Stimulated activated CD8-positive, alpha-beta memory T cell treated with anti-CD3 and anti-CD28 coated beads, Interleukin-4, amount 100 ng/mL, for 4 hours (primary cell): ENCODE measurements around the gene MCRS1.

Source experiments
- DNase-seq, 2 donors: peaks; one replicate each; pipeline ENCODE4 v3.0.0-alpha.2; 2020; ENCODE audit warnings: low read depth in 2 of 2, low spot score in 1 of 2

MCRS1 gene

DNA sequence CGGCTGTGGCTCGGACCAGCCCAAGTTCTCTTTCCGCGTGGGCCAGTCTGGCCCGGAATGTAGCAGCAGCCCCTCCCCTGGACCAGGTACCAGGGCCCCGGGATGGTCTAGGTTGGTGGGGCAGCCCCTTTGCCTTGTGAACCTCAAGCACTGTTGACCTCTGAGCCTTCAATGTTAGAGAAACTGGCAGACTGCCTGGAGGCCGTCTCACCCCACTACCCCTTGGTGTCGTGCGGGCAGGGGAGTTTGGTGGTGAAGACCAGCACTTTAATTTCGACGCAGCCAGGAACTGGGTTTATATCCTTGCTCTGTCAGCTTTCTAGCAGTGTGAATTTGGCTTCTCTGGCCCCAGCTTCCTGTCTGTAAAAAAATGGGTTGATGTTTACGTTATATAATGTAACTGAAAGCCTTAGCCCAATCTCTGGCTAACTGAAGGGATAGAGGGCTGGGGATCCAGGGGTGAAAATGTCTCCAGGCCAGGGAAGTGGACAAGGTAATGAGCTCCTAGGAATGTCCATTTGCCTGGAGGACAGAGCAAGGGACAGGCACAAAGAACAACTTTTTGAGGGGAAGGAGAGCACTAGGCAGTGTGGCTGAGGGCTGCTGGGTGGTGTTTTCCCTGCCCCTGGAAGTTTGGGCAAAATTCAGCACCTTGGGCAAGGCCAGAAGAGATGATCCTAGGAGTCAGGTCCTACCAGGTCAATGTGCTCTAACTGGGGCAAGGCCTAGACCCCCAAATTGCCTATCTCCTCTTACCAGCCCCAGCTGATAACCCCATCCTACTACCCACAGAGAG, 11.4 kb downstream of the MCRS1 start:
- no peak for DNase-seq

DNA sequence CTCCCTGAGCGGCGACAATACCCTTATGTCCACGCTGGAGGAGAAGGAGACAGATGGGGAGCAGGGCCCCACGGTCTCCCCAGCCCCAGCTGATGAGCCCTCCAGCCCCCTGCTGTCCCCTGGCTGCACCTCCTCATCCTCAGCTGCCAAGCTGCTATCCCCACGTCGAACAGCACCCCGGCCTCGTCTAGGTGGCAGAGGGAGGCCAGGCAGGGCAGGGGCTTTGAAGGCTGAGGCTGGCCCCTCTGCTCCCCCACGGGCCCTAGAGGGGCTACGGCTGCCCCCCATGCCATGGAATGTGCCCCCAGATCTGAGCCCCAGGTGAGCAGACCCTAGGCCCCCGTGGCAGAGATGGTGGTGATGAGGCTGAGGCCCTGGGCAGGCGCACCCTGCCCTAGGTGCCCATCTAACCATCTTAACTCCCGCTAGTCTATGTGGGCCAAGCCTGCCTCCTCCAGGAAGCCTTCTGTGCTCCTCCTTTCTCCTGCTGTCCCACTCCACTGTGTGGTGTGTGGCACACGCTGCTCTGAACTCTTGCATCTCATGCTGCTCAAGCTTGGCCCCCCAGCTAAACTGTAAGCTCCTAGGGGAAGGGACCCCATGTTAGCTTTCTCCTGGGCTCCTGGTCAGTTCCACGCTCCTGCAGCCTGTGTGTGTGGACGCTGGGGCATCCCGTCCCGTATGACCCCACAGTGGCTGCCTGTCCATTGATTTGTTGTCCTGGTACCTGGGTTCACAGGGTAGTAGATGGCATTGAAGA, 12.1 kb downstream of the MCRS1 start:
- no peak for DNase-seq

DNA sequence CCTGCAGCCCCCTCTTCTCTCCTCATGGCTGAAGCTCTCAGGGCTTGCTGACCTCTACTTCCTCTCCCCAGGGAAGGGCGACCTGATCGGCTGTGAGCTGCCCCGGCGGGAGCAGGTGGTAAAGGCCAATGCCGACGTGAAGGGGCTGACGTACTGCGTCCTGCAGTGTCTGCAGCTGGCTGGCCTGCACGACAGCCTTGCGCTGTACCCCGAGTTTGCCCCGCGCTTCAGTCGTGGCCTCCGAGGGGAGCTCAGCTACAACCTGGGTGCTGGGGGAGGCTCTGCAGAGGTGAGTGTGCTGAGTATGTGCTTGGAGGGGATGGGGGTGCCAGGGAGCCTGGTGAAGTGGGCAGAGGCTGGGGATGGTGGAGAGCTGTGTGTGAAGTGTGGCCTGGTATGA, 13.7 kb downstream of the MCRS1 start:
- DNase-seq, result no peak

DNA sequence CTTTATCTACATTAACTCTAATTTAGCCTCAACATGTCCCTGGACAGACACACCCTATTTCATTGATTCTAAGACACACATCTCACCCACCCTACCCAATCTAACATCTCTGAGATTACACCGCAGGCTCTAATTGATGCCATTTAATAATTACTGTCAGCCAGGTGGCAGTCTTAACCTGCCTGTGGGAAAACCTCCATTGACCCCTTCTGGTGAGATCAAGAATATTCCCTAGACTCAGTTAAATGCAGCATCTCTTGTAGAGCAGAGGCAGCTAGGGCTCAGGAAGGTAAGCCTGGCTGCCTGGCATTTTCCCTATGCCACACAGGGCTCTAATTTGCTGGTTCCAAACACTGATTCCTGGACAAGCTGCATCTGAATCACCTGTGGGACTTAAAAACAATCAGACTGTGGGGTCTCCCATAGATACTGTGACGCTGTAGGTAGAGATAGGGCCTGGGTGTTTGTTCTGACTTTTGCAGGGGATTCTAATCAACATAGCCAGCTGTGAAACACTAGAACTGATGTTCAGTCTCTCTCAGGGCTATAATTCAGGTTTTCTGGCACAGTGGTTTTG, 14.3 kb downstream of the MCRS1 start:
- DNase-seq, result no peak

GRCh38 chr12:49552899-49553298, 15.0 kb downstream of the MCRS1 start:
- DNase-seq, result no peak

- no peak for DNase-seq
Measured at GRCh38 chr12:49552425-49552824, 15.5 kb downstream of the MCRS1 start.

GRCh38 chr12:49552014-49552413, 15.9 kb downstream of the MCRS1 start:
- no peak for DNase-seq

GRCh38 chr12:49550693-49551252, 17.2 kb downstream of the MCRS1 start:
- no peak for DNase-seq

DNA sequence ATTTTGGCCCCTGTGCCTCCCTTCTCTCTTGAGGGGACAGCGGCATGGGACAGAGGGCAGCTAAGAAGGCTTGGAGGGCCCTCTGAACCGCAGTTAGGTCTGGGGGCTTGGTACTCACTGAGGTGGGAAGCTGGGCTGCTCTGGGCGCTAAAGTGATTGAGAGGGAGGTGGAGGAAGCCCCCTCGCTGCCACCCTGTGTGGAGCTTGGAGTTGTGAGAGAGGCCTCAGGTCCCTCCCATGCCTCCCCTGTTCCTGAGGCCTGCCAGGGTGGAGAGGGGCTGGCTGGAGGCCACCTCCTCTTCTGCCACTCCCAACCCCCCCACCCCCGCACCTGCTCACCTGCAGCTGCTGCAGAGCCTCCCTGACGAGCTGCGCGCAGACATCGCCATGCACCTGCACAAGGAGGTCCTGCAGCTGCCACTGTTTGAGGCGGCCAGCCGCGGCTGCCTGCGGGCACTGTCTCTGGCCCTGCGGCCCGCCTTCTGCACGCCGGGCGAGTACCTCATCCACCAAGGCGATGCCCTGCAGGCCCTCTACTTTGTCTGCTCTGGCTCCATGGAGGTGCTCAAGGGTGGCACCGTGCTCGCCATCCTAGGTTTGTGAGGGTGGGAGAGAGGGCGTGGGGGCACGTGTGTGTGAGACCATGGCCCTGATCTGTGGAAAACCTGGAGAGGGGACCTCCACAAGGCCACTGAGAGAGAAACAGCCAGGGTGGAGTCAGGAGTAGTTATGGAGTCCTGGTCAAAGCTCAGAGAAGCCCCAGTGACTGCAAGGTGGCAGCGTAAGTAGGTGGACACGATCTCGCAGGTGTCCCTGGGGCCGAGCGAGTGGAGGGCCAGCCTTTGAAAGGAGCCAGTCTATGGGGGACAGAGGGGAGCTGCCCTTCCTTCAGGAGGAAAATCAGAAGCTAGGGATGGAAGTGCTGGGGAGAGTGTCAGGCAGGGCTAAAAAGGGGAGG, 17.9 kb downstream of the MCRS1 start:
- no peak for DNase-seq

- no peak for DNase-seq
Measured at GRCh38 chr12:49548822-49549648, 18.9 kb downstream of the MCRS1 start.

DNA sequence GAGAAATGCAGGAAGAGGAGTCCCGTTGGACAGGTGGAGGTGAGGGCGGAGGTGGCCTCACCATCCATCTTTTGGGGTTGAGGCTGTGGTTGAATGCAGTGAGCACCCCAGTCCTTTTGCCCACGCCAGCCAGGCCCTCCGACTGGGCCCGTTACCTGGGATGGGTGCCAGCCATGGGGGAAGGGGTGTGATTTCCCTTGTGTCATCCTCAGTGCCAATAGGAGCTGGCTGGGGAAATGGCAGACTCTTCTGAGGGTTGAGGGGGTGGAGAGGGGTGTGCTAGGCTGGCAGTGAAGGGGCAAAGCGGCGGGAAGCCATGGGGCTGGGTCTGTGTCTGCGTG, 19.5 kb downstream of the MCRS1 start:
- no peak for DNase-seq

DNA sequence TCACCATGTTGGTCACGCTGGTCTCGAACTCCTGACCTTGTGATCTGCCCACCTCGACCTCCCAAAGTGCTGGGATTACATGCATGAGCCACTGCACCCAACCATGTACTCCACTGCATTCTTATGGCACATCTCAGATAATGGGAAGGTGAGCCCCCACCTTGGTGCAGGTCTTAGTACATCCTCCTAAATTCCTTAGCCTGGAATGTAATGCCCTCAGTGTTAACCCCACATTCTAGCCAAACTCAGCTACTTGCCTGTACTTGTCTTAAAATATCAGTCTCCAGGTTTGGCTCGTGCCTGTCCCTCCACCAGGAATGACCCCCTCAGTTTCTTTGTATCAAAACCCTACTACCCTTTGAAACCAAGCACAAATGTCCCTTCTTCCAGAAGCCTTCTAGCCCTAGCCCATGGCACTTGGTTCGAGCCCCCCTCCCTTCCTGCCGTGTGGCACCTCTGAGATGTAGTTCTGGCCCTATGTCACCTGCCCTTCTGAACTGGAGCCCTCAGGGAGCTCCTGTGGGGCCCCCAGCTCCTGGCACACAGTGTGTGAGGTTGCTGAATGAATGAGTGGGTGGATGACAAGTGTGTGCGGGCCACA, 20.8 kb downstream of the MCRS1 start:
- no peak for DNase-seq

DNA sequence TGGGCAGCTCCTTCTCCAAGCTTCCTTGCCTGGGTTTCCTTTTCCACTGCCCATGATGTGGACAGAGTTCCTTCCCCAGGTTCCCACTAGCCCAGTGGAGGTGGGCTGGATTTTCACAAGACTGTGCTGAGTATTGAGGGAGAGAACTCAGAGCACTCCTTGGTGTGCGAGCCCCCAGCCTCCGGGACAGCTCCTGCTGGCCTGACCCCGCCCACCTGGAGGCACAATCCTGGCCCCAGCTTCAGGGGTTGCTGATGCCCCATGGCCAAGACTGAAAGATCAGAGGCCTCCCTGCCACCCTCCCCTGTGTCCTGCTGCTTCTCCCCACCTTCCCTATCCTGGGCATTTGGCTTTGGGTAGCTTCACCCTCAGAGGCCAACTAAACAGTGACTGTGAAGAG, 21.5 kb downstream of the MCRS1 start:
- DNase-seq, result no peak

GRCh38 chr12:49545815-49546214, 22.1 kb downstream of the MCRS1 start:
- no peak for DNase-seq

DNA sequence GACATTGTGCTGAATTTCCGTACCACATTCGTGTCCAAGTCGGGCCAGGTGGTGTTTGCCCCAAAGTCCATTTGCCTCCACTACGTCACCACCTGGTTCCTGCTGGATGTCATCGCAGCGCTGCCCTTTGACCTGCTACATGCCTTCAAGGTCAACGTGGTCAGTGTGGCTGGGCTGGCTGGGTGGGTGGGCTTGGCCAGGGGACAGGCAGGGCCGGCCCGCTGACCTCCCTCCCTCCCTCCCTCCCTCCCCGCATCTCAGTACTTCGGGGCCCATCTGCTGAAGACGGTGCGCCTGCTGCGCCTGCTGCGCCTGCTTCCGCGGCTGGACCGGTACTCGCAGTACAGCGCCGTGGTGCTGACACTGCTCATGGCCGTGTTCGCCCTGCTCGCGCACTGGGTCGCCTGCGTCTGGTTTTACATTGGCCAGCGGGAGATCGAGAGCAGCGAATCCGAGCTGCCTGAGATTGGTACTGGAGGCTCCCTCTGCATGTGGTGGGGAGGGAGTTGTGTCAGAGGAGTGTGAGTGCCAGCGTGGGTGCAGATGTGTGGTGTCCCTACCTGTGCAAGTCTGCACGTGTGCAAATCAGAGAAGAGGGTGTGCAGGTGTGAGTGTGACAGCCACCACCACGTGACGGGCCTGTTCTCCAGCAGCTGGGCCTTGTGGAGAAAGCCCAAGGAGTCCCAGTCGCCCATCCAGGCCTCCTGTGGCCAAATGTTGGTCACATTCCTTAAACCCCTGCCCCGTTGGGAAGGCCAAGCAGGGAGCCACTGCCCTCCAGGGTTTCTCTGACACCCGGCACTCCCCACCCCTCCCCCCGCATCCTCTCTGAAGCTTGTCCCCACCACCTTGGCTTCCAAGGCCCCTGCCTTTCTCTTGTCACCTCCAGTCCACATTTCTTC, 23.8 kb downstream of the MCRS1 start:
- DNase-seq, result no peak

DNA sequence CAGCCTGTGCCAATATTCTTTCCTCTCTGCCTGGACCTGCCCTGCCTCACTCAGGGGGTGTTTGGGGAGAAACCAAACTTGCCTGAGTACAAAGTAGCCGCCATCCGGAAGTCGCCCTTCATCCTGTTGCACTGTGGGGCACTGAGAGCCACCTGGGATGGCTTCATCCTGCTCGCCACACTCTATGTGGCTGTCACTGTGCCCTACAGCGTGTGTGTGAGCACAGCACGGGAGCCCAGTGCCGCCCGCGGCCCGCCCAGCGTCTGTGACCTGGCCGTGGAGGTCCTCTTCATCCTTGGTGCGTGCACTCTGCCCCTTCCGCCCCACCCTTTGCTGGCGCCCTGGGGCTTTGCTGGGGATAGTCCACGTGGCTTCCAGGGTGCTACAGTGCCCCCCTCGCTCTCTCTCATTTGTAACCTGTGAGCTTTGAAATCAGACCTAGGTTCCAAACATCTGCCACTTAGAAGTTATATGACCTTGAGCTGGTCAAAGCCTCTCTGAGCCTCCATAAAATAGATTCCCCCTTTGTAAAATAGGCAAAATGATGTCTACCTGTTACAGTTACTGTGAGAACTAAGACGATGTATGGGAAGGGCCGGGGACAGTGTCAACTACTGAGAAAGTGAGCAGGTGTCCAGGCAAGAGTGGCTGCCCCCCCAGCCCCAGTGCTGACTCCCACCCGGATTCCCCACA, 24.6 kb downstream of the MCRS1 start:
- no peak for DNase-seq

DNA sequence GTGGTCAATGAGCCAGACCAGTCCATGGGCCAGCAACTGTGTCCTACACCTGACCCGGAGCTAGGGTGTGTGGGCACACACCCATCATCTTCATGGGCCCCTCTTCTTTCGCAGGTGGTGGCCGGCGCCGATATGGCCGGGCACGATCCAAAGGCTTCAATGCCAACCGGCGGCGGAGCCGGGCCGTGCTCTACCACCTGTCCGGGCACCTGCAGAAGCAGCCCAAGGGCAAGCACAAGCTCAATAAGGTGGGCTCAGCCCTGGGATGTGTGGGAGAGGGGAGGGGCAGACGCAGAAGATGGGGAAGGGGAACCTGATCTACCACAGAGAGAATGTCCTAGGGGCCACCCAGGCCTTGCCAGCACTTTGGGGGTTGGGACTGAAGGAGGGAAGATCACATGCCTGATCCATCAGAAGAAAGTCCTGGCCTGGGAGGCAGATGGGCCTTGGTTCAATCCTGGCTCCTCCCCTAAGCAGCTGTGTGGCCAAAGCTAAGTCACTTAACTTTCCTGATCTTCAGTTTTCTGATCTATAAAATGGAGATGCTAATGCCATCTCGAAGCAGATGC, 25.3 kb downstream of the MCRS1 start:
- no peak for DNase-seq
